ENCODE results near the gene GRIN2A. TPM values are rescaled to one million over a fixed set of nuclear protein-coding genes. Genes with fewer than 3 reads are reported as not detected.

GRIN2A gene
- total RNA-seq, 1 donor from 2014 or later: 1.5 TPM

DNA sequence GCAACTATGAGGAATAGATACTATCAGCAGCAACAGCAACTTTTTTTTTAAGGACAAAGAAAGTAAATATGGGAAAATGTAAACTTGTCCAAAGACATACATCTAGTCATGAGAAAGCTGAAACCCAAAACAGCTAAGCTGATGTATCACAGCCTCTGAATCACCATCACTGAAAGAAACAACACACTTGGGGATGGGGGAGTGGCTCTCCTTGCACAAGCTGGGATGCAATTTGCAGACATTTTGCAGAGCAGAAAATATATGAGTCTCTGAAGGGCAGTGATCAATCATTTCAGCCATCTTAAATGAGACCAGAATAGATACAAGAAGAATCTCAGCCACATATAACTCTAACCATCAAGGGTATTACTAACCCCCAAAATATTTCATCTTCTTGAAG, 79.1 kb downstream of the GRIN2A start:
- intact Hi-C loops (cut with micrococcal nuclease): no loop called here
- DNase-seq (no peak), ATAC-seq (ENCODE audit: low read depth) (no peak)
- Mint-ChIP-seq H3K27me3 (peaks cover 11% of the 10 kb centered on the region), H3K36me3 (ENCODE audit: low read depth) (no peaks in the 10 kb centered on the region), H3K4me1 (no peaks in the 10 kb centered on the region), H3K4me3 (no peak overlapping the region), H3K9me3 (no peaks in the 10 kb centered on the region), H3K27ac (no peak overlapping the region)
- ChIA-PET POLR2A (no interaction called here), CTCF (no interaction called here)
- TF ChIP-seq, protein P1, sequence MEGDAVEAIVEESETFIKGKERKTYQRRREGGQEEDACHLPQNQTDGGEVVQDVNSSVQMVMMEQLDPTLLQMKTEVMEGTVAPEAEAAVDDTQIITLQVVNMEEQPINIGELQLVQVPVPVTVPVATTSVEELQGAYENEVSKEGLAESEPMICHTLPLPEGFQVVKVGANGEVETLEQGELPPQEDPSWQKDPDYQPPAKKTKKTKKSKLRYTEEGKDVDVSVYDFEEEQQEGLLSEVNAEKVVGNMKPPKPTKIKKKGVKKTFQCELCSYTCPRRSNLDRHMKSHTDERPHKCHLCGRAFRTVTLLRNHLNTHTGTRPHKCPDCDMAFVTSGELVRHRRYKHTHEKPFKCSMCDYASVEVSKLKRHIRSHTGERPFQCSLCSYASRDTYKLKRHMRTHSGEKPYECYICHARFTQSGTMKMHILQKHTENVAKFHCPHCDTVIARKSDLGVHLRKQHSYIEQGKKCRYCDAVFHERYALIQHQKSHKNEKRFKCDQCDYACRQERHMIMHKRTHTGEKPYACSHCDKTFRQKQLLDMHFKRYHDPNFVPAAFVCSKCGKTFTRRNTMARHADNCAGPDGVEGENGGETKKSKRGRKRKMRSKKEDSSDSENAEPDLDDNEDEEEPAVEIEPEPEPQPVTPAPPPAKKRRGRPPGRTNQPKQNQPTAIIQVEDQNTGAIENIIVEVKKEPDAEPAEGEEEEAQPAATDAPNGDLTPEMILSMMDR (IDR thresholded peaks at IDR 0.05): no peak

DNA sequence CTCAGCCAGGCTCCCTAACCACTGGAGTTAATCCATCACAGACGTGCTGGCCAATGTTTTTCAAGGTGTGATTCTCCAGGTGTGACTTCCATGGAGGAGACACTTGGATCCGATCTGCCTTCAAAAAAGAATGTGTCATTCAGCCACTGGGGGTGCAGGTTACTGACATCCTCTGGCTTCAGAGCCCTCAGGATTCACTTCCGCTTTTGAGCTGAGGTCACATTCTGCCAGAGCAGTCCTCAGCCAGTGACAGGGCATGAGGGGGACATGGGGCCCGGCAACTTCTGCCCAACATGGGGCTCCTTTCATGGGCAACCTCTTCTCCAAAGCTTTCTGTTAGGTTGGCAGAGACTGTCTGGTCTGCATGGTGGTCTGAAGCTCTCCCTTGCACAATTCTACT, 81.4 kb downstream of the GRIN2A start:
- H3K27me3 Mint-ChIP-seq: peaks cover 14% of the 10 kb centered on the region
- no peaks in the 10 kb centered on the region for H3K36me3 Mint-ChIP-seq (ENCODE audit: low read depth)
- H3K27ac Mint-ChIP-seq: no peak overlapping the region
- intact Hi-C loops (cut with micrococcal nuclease): no loop called here
- TF ChIP-seq, protein P1 (IDR thresholded peaks at IDR 0.05): no peak
- peaks cover 4% of the 10 kb centered on the region for H3K9me3 Mint-ChIP-seq
- no peak overlapping the region for H3K4me3 Mint-ChIP-seq
- ATAC-seq (ENCODE audit: low read depth) (no peak), DNase-seq (no peak)
- ChIA-PET CTCF (no interaction called here), POLR2A (no interaction called here)
- no peaks in the 10 kb centered on the region for H3K4me1 Mint-ChIP-seq

DNA sequence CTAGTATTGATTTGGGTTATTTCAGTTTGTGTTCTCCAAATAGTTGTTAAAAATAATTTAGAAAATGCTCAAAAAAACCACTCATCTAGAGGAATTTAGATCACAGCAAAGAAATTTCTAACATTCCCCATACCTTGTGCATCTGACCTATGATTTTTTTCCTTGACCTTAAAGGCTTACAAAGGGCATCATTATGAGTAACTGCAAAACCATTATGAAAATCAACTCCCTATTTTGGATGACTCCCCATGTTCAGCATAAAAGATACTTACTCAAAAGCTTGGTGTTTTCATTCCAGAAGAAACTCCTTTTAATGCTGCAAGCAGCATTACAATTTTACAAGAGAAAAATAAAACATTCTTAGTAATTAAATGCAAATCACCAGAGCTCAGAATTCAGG, 83.2 kb downstream of the GRIN2A start:
- Mint-ChIP-seq H3K36me3 (ENCODE audit: low read depth) (no peaks in the 10 kb centered on the region), H3K9me3 (peaks cover 4% of the 10 kb centered on the region)
- CTCF ChIA-PET: no interaction called here

DNA sequence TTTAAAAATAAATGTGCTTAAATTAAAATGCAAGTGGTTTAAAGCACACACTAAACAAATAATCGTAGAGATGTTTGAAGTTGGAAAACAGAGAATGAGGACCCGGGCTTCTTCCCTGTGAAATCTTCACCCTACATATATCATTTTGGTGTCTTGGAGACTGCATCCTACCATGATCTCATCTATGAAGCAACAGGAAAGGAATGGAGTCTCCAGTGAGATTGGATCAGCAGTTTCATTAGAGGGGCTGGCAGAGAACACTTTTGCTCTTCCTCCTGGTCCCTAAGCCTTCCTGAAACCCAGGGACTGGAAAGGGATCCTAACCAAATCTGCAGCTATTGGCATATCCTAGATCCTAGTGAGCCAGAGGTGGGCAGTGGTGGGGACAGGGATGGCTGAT, 85.0 kb downstream of the GRIN2A start:
- ChIA-PET POLR2A (no interaction called here), CTCF (no interaction called here)
- H3K36me3 Mint-ChIP-seq (ENCODE audit: low read depth): no peaks in the 10 kb centered on the region
- TF ChIP-seq, protein P1 (IDR thresholded peaks at IDR 0.05): no peak
- intact Hi-C loops (cut with micrococcal nuclease): no loop called here
- ATAC-seq (ENCODE audit: low read depth) (no peak), DNase-seq (no peak)
- H3K27me3 Mint-ChIP-seq: peaks cover 13% of the 10 kb centered on the region
- no peaks in the 10 kb centered on the region for H3K4me1 Mint-ChIP-seq
- peaks cover 4% of the 10 kb centered on the region for H3K9me3 Mint-ChIP-seq
- no peak overlapping the region for H3K27ac Mint-ChIP-seq
- H3K4me3 Mint-ChIP-seq: no peak overlapping the region

More for the DNA sequence above, 83.2 kb downstream of the GRIN2A start:
- POLR2A ChIA-PET: no interaction called here
- no peak for ATAC-seq (ENCODE audit: low read depth)
- intact Hi-C loops (cut with micrococcal nuclease): no loop called here
- TF ChIP-seq, protein P1 (IDR thresholded peaks at IDR 0.05): no peak
- Mint-ChIP-seq H3K27ac (no peak overlapping the region), H3K4me1 (no peaks in the 10 kb centered on the region), H3K4me3 (no peak overlapping the region), H3K27me3 (peaks cover 14% of the 10 kb centered on the region)
- DNase-seq: no peak

DNA sequence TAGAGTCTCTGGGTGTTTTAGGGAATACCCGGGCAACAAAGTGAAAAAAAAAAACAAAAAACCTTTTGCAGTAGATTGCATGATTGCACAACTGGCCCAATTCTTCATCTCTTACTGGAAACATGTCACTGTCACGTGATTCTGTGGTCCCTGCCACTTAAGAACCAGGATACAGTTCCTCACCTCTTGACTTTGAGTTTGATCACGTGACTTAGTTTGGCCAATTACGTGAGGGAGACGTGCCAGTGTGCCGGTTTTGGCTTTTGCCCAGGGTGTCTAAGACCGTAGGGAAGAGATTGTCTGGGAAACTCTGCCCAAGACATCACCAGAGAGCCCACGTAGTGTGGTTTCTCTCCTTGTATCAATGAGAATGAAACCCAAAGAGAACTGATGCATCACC, 88.7 kb downstream of the GRIN2A start:
- TF ChIP-seq, protein P1 (IDR thresholded peaks at IDR 0.05): no peak
- ChIA-PET CTCF (no interaction called here), POLR2A (no interaction called here)
- Mint-ChIP-seq H3K9me3 (peaks cover 10% of the 10 kb centered on the region), H3K27me3 (peaks cover 18% of the 10 kb centered on the region), H3K27ac (no peak overlapping the region), H3K4me3 (no peak overlapping the region), H3K4me1 (no peaks in the 10 kb centered on the region), H3K36me3 (ENCODE audit: low read depth) (no peaks in the 10 kb centered on the region)
- DNase-seq (no peak), ATAC-seq (ENCODE audit: low read depth) (no peak)
- intact Hi-C loops (cut with micrococcal nuclease): no loop called here
